Mammary epithelial cell (primary cell): Measurements from ENCODE around the gene HMGN4.

Source experiments
- EZH2 ChIP-seq: IDR thresholded peaks from 2 replicates; pipeline ENCODE4 v1.6.1; 2012; ENCODE audit warnings: low read length, inconsistent platforms, borderline replicate concordance
- TF ChIP-seq, protein P1 (sequence below), 2 donors: IDR thresholded peaks in 1 of 2; conservative IDR thresholded peaks in 1 of 2; 2 replicates each; pipeline ENCODE4 v1.5.1; 2011 to 2012; ENCODE audit warnings: inconsistent platforms in 2 of 2, low read length in 2 of 2, mild to moderate bottlenecking in 2 of 2, control low read depth in 1 of 2, low read depth in 1 of 2; ENCODE audit not compliant: insufficient read depth in 1 of 2; ENCODE audit errors: extremely low read depth in 1 of 2

DNA sequence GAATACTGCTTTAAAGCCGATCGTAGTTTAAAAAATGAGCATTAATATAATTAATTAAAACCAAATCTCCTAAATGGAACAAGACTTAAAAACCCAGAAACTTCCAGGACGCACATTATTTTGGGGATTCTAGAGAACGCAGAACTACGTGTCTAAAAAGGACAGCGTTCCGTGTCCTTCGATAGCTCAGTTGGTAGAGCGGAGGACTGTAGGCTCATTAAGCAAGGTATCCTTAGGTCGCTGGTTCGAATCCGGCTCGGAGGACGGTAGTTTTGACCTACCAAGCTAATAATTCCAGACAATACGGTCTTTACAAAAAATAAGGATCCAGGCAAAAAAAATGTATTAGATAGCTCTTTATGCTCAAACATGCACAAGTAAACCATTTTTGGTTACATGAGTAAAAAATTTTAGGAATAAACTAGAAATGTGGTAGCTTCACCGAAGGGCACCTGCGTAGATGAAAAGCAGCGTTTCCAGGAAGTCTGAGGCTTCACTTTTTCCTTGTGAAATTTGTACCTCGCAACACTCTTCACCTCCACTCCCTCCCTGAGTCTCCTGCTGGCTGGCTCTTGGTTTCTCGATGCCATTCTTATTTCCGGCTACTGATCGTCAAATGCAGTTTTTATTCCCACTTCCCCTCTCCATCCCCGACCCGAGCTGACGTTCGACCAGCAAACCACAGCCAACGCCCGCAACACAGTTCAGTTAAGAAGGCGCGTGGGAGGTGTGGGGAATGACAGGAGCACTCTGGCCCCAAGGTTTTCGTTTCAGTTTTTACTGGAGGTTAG, 39.0 kb downstream of the HMGN4 start:
- TF ChIP-seq, protein P1, sequence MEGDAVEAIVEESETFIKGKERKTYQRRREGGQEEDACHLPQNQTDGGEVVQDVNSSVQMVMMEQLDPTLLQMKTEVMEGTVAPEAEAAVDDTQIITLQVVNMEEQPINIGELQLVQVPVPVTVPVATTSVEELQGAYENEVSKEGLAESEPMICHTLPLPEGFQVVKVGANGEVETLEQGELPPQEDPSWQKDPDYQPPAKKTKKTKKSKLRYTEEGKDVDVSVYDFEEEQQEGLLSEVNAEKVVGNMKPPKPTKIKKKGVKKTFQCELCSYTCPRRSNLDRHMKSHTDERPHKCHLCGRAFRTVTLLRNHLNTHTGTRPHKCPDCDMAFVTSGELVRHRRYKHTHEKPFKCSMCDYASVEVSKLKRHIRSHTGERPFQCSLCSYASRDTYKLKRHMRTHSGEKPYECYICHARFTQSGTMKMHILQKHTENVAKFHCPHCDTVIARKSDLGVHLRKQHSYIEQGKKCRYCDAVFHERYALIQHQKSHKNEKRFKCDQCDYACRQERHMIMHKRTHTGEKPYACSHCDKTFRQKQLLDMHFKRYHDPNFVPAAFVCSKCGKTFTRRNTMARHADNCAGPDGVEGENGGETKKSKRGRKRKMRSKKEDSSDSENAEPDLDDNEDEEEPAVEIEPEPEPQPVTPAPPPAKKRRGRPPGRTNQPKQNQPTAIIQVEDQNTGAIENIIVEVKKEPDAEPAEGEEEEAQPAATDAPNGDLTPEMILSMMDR (conservative IDR thresholded peaks at IDR 0.05 in 1 of 2, IDR thresholded peaks at IDR 0.05 in 1 of 2; ENCODE audit: extremely low read depth in 1 of 2, insufficient read depth in 1 of 2, low read depth in 1 of 2, low read length in 2 of 2): no peak
- no peak for TF ChIP-seq EZH2
